SJSA1 (cell line): ENCODE data around the gene ARHGEF4. TPM values are rescaled to one million over a fixed set of nuclear protein-coding genes. Genes with fewer than 3 reads are reported as not detected.

Source experiments
- DNase-seq, 2 experiments: peaks; one replicate each; pipeline ENCODE4 v3.0.0-alpha.2; 2015 to 2020; ENCODE audit warnings: low spot score in 2 of 2, low read depth in 1 of 2
- H3K27ac ChIP-seq: fragments of 250-450 bp; sonication (Bioruptor Pico); 2 replicates; pipeline ENCODE4 v1.5.1; 2020; ENCODE audit warnings: mild to moderate bottlenecking, moderate library complexity
- H3K27me3 ChIP-seq: fragments of 250-450 bp; sonication (Bioruptor Pico); replicated peaks from 2 replicates; pipeline ENCODE4 v1.5.1; 2020; ENCODE audit warnings: mild to moderate bottlenecking, moderate library complexity
- H3K36me3 ChIP-seq: fragments of 250-450 bp; sonication (Bioruptor Pico); 2 replicates; pipeline ENCODE4 v1.5.1; 2020; ENCODE audit warnings: mild to moderate bottlenecking
- H3K4me1 ChIP-seq: fragments of 250-450 bp; sonication (Bioruptor Pico); replicated peaks from 2 replicates; pipeline ENCODE4 v1.6.1; 2021; ENCODE audit warnings: mild to moderate bottlenecking
- H3K4me3 ChIP-seq: fragments of 250-450 bp; sonication (Bioruptor Pico); 2 replicates; pipeline ENCODE4 v1.5.1; 2020; ENCODE audit warnings: mild to moderate bottlenecking
- H3K9me3 ChIP-seq: fragments of 250-450 bp; sonication (Bioruptor Pico); replicated peaks from 2 replicates; pipeline ENCODE4 v1.5.1; 2020; ENCODE audit warnings: mild to moderate bottlenecking
- total RNA-seq: library from RNA; depleted of rRNA; stranded (reverse); fragments of >200 nt; shearing (Covaris generic); gene quantifications from 2 replicates; pipeline ENCODE4 v1.2.3, GENCODE V29; 2014

Gene ARHGEF4
- total RNA-seq, 1 experiment from 2014 or later: 3.9 TPM

- Histone ChIP-seq H3K4me1 (no peaks in the 10 kb centered on the region; the same call in 1 of the 2 replicates), H3K27ac (no peak overlapping the region), H3K27me3 (peaks cover 30% of the 10 kb centered on the region), H3K9me3 (no peaks in the 10 kb centered on the region), H3K4me3 (no peak overlapping the region), H3K36me3 (no peaks in the 10 kb centered on the region)
- no peak for DNase-seq
Measured at GRCh38 chr2:130964931-130965330, 128.2 kb downstream of the ARHGEF4 start.

DNA sequence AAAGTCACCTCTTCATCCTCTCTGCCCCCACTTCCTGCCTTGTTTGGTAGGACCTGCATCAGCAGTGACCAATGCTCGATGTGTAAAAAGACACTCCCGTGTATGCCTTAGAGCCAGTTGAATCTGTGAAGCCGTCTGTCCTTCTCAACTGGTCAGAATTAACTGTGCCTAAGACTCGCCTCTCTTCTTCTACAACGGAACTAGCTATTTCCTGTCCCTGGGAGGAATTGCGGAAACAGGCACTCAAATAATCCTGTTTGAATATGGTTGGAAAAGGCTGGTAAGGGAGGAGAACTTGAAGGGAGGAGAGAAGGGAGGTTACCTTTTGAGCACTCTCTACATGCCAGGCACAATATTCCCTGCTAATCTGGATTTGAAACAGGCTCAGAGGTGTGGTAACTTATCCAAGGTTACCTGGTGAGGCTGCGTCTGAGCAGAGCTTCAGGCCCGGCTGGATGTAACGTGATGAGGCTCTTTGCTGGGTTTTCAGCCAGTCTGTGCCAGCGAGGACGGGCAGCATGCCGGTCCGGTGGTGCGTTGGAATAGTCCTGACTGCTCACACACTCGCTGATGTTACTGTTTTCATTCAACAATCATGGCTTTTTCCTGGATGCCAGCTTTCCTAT is 129.5 kb downstream of the ARHGEF4 start:
- Histone ChIP-seq H3K27me3 (peaks cover 30% of the 10 kb centered on the region), H3K27ac (no peak overlapping the region), H3K4me3 (no peak overlapping the region), H3K36me3 (no peaks in the 10 kb centered on the region), H3K4me1 (no peaks in the 10 kb centered on the region; the same call in 1 of the 2 replicates), H3K9me3 (no peaks in the 10 kb centered on the region)
- no peak for DNase-seq

DNA sequence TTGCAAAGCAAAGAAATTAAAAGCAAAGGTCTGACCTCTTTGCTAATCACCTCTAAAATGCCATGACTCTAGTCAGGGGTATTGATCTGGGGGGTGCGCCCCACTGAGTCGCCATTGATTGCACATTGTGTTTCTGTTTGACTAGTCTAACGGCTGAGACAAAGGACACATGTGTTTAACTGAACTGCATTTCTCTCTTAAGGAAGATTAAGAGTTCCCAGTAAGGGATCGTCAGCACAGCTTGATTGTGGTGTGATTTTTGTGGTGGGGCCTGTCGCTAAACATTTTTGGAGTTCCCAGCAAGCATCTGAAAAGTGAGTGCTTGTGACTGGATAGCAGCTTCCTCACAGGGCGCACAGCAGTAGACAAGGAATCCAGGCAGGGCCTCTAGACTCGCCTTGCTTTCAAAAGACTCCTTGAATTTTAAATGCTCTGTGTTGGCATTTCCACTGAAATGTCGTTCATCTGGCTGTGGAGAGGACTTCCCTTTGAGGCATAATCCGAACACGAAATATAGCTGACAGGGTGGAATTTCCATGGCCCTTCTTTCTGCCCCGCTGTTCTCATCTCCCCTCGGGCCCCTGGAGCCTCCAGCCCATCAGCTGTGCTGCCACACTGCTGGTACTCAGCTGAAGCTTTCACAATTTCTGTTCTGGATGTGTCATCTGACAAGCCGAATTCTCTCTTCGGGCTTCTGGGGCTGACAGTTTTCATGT is 130.2 kb downstream of the ARHGEF4 start:
- Histone ChIP-seq H3K9me3 (no peaks in the 10 kb centered on the region), H3K27ac (no peak overlapping the region), H3K36me3 (no peaks in the 10 kb centered on the region), H3K4me1 (no peaks in the 10 kb centered on the region; the same call in 1 of the 2 replicates), H3K27me3 (peaks cover 30% of the 10 kb centered on the region), H3K4me3 (no peak overlapping the region)
- DNase-seq: no peak

DNA sequence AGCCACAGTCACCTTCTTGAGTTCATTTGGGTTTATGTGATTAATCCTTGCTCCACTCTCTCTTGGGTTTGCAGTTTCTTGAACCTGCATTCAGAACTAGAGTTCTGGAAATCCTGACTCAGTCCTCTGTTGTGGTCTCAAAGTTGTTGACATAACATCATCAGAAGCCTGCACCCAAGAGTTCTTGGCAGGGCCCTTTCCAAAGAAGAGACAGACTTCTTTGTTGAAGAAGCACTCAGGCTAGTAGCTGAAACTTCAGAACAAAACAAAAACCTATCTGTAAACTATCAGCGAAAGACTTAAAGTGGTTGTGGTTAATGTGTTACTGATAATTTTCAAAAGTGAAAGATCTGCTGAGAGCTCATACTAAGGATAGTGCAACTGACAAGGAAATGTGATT is 135.7 kb downstream of the ARHGEF4 start:
- no peaks in the 10 kb centered on the region for H3K36me3 ChIP-seq
- no peaks in the 10 kb centered on the region for H3K27me3 ChIP-seq
- no peak overlapping the region for H3K27ac ChIP-seq
- no peak for DNase-seq
- H3K4me3 ChIP-seq: no peak overlapping the region
- no peaks in the 10 kb centered on the region for H3K4me1 ChIP-seq
- H3K9me3 ChIP-seq: no peaks in the 10 kb centered on the region

GRCh38 chr2:130975729-130976128 is 139.0 kb downstream of the ARHGEF4 start:
- H3K27ac ChIP-seq: no peak overlapping the region
- no peak for DNase-seq
- H3K4me1 ChIP-seq: no peaks in the 10 kb centered on the region
- H3K9me3 ChIP-seq: no peaks in the 10 kb centered on the region
- H3K36me3 ChIP-seq: no peaks in the 10 kb centered on the region
- no peak overlapping the region for H3K4me3 ChIP-seq
- H3K27me3 ChIP-seq: 0 out of 2 replicates have a peak, but pooled peaks cover 3% of the 10 kb centered on the region

DNA sequence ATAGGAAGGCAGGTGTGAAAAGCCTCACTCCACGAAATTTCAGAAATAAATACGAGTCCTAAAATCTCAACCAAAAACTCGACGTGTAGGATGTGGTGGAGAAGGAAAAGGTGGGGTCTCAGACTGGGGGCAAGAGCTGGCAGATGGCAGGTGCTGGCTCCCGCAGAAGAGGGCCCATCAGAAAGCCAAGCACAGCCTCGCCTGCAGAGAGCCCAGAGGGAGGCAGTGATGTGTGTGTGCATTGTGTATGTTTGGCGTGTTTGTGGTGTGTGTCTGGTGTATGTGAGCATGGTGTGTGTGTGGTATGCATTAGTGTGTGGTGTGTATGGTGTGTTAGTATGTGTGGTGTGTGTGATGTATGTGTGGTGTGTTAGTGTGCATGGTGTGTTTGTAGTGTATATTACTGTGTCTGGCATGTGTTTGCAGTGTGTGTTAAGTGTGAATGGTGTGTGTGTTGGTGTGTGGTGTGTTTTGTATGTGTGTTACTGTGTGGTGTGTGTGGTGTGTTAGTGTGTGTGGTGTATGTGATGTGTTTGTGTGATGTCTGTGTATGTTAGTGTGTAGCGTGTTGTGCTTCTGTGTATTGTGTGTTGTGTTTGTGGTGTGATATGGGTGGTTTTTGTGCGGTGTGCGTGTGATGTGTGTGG is 140.0 kb downstream of the ARHGEF4 start:
- Histone ChIP-seq H3K9me3 (no peaks in the 10 kb centered on the region), H3K27me3 (0 out of 2 replicates have a peak, but pooled peaks cover 3% of the 10 kb centered on the region), H3K4me3 (no peak overlapping the region), H3K36me3 (no peaks in the 10 kb centered on the region), H3K27ac (no peak overlapping the region), H3K4me1 (no peaks in the 10 kb centered on the region)
- no peak for DNase-seq

DNA sequence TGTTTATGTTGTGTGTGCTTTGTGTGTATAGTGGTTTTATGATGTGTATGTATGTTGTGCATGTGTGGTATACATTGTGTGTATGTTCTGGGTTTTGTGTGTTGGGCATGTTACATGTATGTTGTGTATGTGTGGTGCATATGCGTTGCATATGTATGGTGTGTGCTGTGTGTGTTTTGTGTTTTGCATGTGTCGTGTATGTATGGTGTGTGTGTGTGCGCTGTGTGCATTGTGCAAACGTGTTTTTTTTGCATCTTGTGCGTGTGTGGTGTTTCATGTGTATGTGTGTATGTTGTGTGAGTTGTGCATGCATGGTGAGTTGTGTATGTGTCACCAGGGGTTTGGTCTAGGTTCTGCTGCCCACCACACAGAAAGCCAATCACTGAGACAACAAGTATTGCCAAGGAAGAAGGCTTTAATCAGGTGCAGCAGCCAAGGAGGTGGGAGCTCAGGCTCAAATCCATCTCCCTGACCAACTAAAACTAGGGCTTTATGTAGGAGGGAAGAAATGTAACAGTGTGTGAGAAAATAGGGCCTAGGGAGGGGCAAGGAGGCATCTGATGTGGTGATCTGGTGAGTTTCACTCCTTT is 140.8 kb downstream of the ARHGEF4 start:
- DNase-seq: no peak
- H3K36me3 ChIP-seq: no peaks in the 10 kb centered on the region

GRCh38 chr2:130981667-130982066 is 145.0 kb downstream of the ARHGEF4 start:
- H3K4me1 ChIP-seq: no peaks in the 10 kb centered on the region
- no peak overlapping the region for H3K4me3 ChIP-seq
- 0 out of 2 replicates have a peak, but pooled peaks cover 3% of the 10 kb centered on the region for H3K27me3 ChIP-seq
- H3K9me3 ChIP-seq: no peaks in the 10 kb centered on the region
- no peak for DNase-seq
- H3K36me3 ChIP-seq: no peaks in the 10 kb centered on the region
- no peak overlapping the region for H3K27ac ChIP-seq

More for the DNA sequence above, 140.8 kb downstream of the ARHGEF4 start:
- no peaks in the 10 kb centered on the region for H3K4me1 ChIP-seq
- no peak overlapping the region for H3K27ac ChIP-seq
- H3K4me3 ChIP-seq: no peak overlapping the region
- H3K27me3 ChIP-seq: 0 out of 2 replicates have a peak, but pooled peaks cover 3% of the 10 kb centered on the region
- no peaks in the 10 kb centered on the region for H3K9me3 ChIP-seq

DNA sequence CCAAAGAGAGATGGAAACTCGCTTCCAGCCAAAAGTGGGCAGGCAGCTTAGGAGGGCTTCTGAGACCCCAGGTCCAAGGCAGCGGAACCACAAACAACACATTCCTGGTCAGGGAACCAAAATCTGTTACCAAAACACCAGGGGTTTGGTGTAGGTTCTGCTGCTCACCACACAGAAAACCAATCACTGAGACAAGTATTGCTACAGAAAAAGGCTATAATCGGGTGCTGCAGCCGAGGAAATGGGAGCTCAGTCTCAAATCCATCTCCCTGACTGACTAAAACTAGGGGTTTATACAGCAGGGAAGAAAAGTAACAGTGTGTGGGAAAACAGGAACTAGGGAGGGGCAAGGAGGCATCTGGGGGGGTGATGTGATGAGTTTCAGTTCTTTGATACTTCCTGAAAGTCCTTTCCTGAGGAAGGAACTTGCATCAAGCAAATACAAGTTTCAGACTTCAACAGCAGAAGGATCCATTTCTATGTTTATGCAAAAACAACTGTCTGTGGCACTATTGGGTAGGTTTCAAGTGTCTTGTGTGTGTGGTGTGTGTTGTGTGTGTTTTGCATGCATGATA is 148.6 kb downstream of the ARHGEF4 start:
- Histone ChIP-seq H3K4me1 (no peaks in the 10 kb centered on the region), H3K27ac (no peak overlapping the region), H3K4me3 (no peak overlapping the region), H3K9me3 (no peaks in the 10 kb centered on the region), H3K27me3 (no peaks in the 10 kb centered on the region), H3K36me3 (no peaks in the 10 kb centered on the region)
- DNase-seq: no peak

GRCh38 chr2:130985831-130986649 is 149.3 kb downstream of the ARHGEF4 start:
- Histone ChIP-seq H3K4me3 (no peak overlapping the region), H3K9me3 (no peaks in the 10 kb centered on the region)

GRCh38 chr2:130986890-130987493 is 150.3 kb downstream of the ARHGEF4 start:
- H3K36me3 ChIP-seq: no peaks in the 10 kb centered on the region
- H3K27ac ChIP-seq: no peak overlapping the region
- H3K27me3 ChIP-seq: no peaks in the 10 kb centered on the region
- no peak for DNase-seq
- H3K4me3 ChIP-seq: no peak overlapping the region
- H3K9me3 ChIP-seq: no peaks in the 10 kb centered on the region
- no peaks in the 10 kb centered on the region for H3K4me1 ChIP-seq

More at GRCh38 chr2:130985831-130986649, 149.3 kb downstream of the ARHGEF4 start:
- H3K36me3 ChIP-seq: no peaks in the 10 kb centered on the region
- peak in 1 of 2 experiments; percentile 13 for DNase-seq
- H3K27ac ChIP-seq: no peak overlapping the region
- no peaks in the 10 kb centered on the region for H3K27me3 ChIP-seq
- H3K4me1 ChIP-seq: no peaks in the 10 kb centered on the region

DNA sequence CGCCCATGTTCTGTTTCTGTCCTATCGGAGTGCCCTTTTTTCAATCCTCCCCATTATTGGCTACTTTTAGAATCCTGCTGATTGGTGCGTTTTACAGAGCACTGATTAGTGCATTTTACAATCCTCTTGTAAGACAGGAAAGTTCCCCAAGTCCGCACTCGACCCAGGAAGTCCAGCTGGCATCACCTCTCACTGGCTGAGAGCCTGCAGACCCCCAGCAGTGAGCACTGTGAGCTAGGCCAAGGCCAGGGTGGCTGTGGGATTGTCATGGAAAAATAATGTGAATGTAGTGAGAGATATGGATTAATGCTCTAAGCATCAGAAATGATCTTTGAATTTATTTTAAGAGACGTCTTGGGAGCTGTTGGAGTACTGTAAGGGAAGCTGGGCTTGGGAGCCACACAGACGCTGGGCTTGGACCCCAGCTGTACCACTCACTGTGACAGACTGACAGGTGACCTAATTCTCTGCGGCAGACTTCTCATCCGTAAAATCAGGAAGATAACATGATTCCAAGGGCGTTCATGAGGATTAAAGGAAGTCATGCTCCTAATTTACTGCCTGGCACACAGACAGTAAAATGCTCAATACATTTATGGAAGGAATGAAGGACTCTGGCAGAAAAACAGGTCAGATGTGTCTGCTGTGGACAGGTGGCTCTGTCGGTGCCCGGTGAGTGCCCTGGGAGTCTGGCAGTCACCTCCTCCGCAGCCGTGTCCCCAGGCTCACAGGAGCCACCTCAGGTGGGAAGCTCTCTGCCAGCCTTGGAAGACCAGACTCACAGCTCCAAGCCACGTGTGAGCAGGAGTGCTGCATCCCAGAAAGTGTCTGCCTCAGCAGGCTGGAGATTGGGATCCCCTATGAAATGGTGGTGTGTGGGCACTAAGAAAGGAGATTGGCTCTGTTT is 151.1 kb downstream of the ARHGEF4 start:
- no peak overlapping the region for H3K4me3 ChIP-seq
- no peaks in the 10 kb centered on the region for H3K4me1 ChIP-seq
- no peaks in the 10 kb centered on the region for H3K9me3 ChIP-seq
- H3K27me3 ChIP-seq: no peaks in the 10 kb centered on the region
- DNase-seq: no peak
- H3K27ac ChIP-seq: no peak overlapping the region
- H3K36me3 ChIP-seq: no peaks in the 10 kb centered on the region
